Ureter (tissue), 1 donor: ENCODE measurements around the gene PACS2. TPM values are rescaled to one million over a fixed set of nuclear protein-coding genes. Genes with fewer than 3 reads are reported as not detected.

Experiments used
- DNase-seq: peaks from one replicate; pipeline ENCODE4 v3.0.0-alpha.2; 2020; ENCODE audit warnings: low spot score
- total RNA-seq: library from RNA; stranded (reverse); gene quantifications from one replicate; pipeline ENCODE4 v1.2.4, GENCODE V29; 2023
- donor health status: DM: yes; HTN: yes; CAD: no.

PACS2 gene
- total RNA-seq, 1 donor from 2014 or later: 101 TPM

DNA sequence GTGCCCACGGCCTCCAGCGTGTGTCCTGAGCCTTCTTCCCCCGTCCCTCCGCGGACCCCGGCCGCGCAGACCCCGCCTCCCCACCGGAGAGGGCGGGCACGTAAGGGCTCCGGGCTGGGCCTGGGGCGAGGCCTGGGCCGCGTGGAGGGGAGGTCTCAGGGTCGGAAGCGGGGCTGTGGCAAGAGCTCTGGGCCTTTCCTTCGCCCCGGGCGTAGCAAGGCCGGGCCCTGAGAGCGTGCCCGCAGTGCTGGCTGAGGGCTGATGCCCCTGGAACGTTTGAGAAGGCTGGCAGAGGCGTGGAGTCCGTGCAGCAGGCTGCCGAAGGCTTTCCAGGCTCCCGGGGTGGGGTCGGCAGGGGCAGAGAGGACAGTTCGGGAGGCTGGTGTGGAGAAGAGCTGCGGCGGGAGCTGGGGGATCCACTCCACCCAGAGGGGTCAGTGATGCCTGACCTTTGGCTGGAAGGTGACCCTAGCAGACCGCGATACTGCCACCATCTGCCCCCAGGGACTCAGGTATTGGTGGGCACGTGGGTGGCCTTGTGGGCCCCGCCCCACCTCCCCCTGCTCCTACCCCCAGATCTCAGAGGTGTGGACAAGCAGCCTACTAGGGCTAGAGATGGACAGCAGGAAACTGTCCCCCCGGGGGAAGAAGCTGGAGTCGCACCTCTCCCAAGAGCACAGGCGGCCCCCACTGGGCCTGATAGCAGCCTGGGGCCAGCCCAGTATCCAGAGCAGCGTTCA is 84.3 kb downstream of the PACS2 start:
- no peak for DNase-seq

- no peak for DNase-seq
Measured at GRCh38 chr14:105399466-105399775, 84.9 kb downstream of the PACS2 start.

DNA sequence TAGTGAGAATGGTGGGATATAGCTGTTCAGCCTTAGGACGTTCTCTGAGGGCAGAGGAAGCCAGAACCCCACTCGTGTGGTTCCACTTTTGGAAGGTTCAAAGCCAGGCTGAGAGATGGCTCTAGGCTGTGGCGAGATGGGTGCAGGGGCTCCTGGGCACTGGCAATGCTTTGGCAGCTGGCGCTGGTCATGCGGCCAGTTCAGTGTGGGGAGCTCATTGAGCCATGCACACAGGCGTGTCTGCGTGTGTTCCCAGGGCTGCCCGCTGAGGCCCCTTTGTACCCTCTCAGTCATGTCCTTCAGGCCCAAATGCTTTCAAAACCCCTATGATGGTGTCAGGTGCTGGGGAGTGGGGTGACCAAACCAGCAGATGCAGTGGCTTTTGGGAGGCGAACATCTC is 85.5 kb downstream of the PACS2 start:
- DNase-seq: no peak

DNA sequence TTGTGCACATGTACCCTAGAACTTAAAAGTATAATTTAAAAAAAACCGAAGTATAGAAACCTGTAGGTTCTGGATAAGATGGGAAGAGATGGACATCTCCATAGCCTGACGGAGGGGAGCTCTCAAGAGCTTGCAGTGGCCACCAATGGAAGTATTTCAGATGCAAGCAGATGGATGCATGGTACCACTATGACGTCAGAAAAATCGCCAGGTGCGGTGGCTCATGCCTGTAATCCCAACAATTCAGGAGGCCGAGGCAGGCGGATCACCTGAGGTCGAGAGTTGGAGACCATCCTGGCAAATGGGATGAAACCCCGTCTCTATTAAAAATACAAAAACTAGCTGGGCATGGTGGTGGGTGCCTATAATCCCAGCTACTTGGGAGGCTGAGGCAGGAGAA is 87.2 kb downstream of the PACS2 start:
- no peak for DNase-seq

GRCh38 chr14:105408592-105408991 is 94.0 kb downstream of the PACS2 start:
- DNase-seq: no peak

DNA sequence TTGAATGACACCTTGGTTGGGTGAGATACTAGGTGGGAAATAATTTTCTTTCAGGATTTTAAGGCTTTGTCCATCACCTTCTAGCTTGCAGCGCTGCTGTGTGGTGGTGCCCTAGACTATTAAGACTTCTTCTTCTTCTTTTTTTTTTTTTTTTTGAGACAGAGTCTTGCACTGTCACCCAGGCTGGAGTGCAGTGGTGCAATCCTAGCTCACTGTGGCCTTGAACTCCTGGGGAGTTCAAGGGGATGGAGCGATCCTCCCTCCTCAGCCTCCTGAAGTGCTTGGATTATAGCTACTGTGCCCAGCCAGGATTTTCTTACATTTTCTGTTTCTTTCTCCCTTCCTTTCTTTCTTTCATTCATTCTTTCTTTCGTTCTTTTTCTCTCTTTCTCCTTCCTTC is 94.8 kb downstream of the PACS2 start:
- DNase-seq: no peak

DNA sequence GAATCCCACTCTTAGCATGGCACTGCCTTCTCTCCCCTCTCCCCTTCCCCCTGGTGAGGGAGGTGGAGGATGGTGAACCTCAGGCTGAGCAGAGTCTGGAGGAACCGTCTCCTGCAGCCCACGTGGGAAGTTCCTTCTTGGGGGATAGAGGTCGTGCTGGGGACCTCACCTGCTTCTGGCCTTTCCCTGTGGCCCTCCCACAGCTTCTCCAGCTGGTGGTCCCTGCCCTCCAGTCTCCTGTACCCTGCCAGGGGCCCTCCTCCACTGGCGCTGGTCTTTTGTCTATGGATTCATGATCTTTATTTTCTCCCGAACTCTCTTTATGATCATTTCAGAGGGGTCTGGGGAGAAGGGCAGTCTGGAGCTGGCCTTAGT is 96.1 kb downstream of the PACS2 start:
- no peak for DNase-seq

GRCh38 chr14:105411017-105411941 is 96.7 kb downstream of the PACS2 start:
- no peak for DNase-seq

DNA sequence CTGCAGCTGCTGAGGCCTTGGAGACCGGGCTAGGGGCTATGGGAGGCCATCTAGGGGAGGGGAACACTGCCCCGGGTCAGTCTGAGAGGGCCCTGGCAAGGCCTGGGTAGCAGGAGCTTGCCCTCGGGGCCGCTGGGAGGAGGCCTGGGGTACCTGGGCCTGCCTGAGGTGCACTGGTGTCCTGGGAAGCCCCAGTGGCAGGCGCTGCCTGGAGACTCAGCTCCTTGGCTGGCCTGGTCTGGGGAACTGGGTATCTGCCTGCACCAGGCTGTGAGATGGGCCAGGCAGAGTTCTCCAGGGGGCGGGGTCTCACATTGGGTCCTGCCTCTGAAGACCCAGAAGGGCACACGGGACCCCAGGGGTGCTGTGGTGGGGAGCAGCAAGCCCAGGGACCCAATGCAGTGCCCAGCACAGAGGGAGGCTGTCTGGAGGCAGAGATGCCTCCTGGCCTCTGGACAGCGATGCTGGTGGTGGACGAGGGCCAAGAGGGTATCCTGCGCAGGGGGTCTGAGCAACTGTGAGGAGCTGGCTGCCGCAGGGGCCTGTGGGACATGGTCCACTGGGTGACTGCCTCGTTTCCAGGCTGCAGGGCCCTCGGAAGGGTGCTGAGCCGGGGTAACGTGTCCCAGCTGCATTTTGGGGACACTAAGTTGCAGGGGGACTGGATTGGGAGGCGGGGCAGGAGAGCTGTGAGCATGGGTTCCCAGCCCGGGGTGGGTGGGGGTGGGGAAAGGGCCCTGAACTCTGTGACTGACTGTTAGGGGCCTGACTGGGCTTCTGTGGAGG is 97.6 kb downstream of the PACS2 start:
- no peak for DNase-seq

DNA sequence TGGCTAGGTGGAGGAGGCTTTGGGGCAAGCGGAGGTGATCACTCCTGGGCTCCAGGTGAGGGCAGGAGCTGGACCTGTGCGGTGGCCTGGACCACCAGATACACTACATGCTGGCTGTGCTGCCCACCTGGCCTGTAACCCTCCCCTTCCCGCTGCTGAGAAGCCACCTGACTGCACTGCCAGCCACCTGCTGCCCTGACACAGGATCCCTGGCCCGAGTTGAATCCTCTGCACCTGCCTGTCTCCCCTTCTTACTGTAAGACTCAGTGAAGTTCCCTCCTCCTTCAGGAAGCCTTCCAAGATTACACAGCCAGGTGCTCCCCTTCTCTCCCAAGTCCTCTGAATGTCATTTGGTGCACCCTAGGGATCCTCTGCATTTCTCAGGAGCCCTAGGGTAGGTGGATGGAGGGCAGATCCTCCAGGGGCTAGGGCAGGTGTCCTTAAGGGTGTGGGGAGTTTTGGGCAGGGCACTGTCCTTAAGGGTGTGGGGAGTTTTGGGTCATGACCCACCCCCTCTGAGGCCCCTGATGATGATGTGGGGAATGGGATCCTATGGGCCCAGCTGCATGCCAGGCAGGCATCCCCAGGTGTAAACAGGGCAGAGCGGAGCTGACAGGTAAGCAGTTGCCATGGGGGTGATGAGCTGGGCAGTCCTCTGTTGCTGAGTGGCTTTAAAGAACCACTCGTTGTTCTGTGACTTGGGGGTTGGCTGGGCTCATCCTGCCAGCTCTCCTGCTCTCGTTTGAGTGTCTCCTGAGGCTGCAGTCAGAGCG is 98.4 kb downstream of the PACS2 start:
- DNase-seq: no peak

- DNase-seq: no peak
Measured at GRCh38 chr14:105413544-105413886, 99.0 kb downstream of the PACS2 start.

DNA sequence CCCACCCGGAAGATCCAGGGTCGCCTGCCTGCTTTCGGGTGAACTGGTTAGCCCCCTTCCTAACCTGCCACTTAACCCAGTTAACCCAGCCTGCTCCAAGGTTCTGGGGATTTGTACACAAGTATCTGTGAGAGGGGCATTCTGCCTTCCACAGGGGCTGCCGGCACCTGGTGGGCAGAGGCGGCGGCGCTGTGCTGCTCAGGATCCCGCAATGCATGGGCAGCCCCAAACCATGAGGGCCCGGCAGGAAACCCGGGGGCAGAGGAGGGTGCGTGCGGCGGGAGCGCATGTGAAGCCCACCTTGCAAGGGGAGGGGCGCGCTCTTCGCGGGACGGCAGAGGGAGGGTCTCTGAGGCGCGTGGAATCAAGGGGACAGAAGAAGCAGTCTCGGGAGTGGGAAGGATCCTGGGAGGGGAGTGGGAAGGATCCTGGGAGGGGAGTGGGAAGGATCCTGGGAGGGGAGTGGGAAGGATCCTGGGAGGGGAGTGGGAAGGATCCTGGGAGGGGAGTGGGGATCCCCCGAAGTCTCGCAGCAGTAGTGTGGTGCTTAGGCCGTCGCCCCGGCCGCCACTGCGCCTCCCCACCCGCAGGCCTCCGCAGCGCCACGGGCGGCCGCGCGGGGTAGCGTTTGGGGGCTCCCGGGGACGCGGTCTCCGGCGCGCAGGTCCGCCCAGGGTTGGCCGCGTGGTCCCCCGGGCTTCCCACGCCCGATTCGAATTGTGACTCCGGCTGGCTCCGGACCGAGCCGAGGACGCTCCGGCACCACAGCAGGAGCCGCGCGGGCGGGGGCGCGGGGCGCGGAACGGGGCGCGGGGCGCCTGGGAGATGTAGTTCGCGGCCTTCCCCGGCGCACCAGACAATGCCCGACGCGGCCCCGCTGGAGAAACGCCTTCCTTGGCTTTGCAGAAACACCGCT is 100.2 kb downstream of the PACS2 start:
- DNase-seq: no peak

DNA sequence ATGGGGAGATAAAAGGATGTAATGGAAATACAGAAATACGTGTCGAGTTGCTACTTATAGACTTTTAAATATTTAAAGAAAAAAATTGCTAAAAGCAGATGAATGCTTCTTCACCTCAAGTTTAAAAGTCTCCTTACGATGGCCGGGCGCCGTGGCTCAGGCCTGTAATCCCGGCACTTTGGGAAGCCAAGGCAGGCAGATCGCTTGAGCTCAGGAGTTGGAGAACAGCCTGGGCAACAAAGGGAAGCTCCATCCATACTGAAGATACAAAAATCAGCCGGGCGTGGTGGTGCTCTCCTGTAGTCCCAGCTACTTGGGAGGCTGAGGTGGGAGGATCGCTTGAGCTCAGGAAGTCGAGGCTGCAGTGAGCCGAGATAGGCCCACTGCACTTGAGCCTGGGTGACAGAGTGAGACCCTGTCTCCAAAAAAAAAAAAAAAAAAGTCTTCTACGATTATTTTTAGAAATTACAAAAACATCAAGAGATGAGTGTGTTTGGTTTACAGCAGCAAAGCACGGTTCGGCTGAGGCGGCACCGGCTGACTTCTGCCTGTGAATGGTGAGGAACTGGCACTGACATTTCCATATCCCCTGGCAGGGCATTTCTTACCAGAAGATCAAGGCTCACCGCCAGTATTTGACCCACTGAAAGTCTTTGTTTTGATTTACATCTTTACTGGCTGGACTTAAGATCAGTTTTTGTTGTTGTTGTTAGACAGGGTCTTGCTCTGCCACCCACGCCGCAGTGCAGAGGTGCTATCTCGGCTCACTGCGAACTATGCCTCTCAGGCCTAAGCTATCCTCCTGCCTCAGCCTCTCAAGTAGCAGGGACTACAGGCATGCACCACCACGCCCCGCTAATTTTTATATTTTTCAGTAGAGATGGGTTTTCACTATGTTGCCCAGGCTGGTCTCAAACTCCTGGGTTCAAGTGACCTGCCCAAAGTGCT is 101.2 kb downstream of the PACS2 start:
- DNase-seq: no peak

- no peak for DNase-seq
Measured at GRCh38 chr14:105416671-105417070, 102.1 kb downstream of the PACS2 start.

- no peak for DNase-seq
Measured at GRCh38 chr14:105417690-105418121, 103.2 kb downstream of the PACS2 start.

GRCh38 chr14:105418269-105419194 is 104.0 kb downstream of the PACS2 start:
- no peak for DNase-seq

GRCh38 chr14:105419195-105420091 is 104.9 kb downstream of the PACS2 start, which contains the start of gene MTA1:
Gene MTA1 (plus strand): TSS chr14:105419827. CDS start chr14:105420036, 209 bp downstream.
- DNase-seq: no peak
